ENCODE measurements around the gene TMEM45A. TPM values are rescaled to one million over a fixed set of nuclear protein-coding genes. Genes with fewer than 3 reads are reported as not detected.

The TMEM45A gene
- total and polyA plus RNA-seq, 2 donors (not counting 3 experiments of a cell fraction or from before 2014, with no cell fraction given), result 5.6 to 8.6 TPM

DNA sequence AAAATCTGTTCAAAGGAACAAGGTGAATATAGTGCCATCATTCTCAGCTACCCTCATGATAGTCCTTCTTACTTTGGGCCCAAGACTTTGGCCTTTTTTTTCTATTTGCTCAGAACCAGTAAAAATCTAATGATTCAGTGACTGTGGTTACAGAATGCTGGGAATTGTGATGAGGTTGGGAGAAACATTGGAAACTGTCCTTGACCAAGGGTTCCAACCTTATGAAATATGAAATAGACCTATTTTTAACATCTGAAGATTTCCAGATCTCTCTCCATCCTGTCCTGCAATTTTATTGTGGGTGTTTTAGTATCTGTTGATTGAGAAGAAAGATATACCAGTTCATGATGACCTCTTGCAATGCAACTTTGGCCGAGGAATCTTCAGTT lies 34.9 kb downstream of the TMEM45A start:
- POLR2A ChIA-PET, result no interaction called here
- dilution Hi-C loops (cut with MboI; ENCODE audit: extremely low pct_ligation_motif_present, low sequenced_read_pairs), result no loop called here
- FAIRE-seq (no peak), DNase-seq (ENCODE audit: low read depth, low spot score) (no peak)
- intact Hi-C loops (cut with micrococcal nuclease), result no loop called here
- Histone ChIP-seq H3K27ac (ENCODE audit: insufficient read depth, low read depth, low read length) (no peak overlapping the region), H2AFZ (ENCODE audit: low read depth, low read length) (no peak overlapping the region), H3K27me3 (ENCODE audit: control insufficient read depth in 2 of 2, insufficient read depth in 2 of 2, low read length in 2 of 2) (peaks cover 0 to 2% of the 10 kb centered on the region in 2 experiments), H3K4me2 (ENCODE audit: insufficient read depth, low read length) (no peak overlapping the region), H3K4me3 (replicated peaks in 1 of 3; ENCODE audit: insufficient read depth in 1 of 3, low read depth in 1 of 3, low read length in 3 of 3) (no peak overlapping the region), H3K9me1 (replicated peaks; ENCODE audit: control insufficient read depth, extremely low read depth, insufficient read depth, low read length) (no peaks in the 10 kb centered on the region), H3K9me3 (replicated peaks; ENCODE audit: control insufficient read depth, insufficient read depth, low read length) (no peaks in the 10 kb centered on the region), H3K36me3 (ENCODE audit: control insufficient read depth in 2 of 2, extremely low read depth in 1 of 2, insufficient read depth in 2 of 2, low read length in 2 of 2) (no peaks in the 10 kb centered on the region), H4K20me1 (replicated peaks; ENCODE audit: control insufficient read depth, extremely low read depth, insufficient read depth, low read length) (no peaks in the 10 kb centered on the region), H3K9ac (replicated peaks; ENCODE audit: extremely low read depth, insufficient read depth, low read length) (no peak overlapping the region), H3K4me1 (ENCODE audit: control insufficient read depth, extremely low read depth, insufficient read depth, low read length) (no peaks in the 10 kb centered on the region), H3K79me2 (ENCODE audit: control insufficient read depth, insufficient read depth, low read length) (no peaks in the 10 kb centered on the region)
- no TSS peak for BruUV-seq (replicated peaks)
- CTCF ChIA-PET, result no interaction called here
- no peak for TF ChIP-seq MYC (IDR thresholded peaks at IDR 0.05; ENCODE audit: low read depth, low read length)
- TF ChIP-seq, protein P1, sequence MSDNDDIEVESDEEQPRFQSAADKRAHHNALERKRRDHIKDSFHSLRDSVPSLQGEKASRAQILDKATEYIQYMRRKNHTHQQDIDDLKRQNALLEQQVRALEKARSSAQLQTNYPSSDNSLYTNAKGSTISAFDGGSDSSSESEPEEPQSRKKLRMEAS (IDR thresholded peaks at IDR 0.05; ENCODE audit: insufficient read depth, insufficient read length), result no peak
- no peak for TF ChIP-seq FOS (IDR thresholded peaks at IDR 0.05; ENCODE audit: borderline replicate concordance, insufficient read depth, low read length)
- no peak for TF ChIP-seq JUN (IDR thresholded peaks at IDR 0.05; ENCODE audit: borderline replicate concordance, insufficient read depth, insufficient read length, low read depth)
- TF ChIP-seq POLR2A (IDR thresholded peaks at IDR 0.05; ENCODE audit: low read depth, low read length), result no peak
- TF ChIP-seq, protein P2, sequence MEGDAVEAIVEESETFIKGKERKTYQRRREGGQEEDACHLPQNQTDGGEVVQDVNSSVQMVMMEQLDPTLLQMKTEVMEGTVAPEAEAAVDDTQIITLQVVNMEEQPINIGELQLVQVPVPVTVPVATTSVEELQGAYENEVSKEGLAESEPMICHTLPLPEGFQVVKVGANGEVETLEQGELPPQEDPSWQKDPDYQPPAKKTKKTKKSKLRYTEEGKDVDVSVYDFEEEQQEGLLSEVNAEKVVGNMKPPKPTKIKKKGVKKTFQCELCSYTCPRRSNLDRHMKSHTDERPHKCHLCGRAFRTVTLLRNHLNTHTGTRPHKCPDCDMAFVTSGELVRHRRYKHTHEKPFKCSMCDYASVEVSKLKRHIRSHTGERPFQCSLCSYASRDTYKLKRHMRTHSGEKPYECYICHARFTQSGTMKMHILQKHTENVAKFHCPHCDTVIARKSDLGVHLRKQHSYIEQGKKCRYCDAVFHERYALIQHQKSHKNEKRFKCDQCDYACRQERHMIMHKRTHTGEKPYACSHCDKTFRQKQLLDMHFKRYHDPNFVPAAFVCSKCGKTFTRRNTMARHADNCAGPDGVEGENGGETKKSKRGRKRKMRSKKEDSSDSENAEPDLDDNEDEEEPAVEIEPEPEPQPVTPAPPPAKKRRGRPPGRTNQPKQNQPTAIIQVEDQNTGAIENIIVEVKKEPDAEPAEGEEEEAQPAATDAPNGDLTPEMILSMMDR (IDR thresholded peaks at IDR 0.05; ENCODE audit: extremely low read depth in 1 of 2, insufficient read depth in 1 of 2, low read depth in 1 of 2, low read length in 2 of 2), result no peak
- TF ChIP-seq EZH2 (IDR thresholded peaks at IDR 0.05; ENCODE audit: borderline replicate concordance, low read depth, low read length, severe bottlenecking), result no peak
- TF ChIP-seq POLR2AphosphoS5 (IDR thresholded peaks at IDR 0.05; ENCODE audit: insufficient read depth, low read depth, low read length), result no peak
- TF ChIP-seq GATA2 (IDR thresholded peaks at IDR 0.05; ENCODE audit: insufficient read depth, insufficient read length, low read depth, low read length), result no peak
